BJ (cell line): ENCODE measurements around the gene RIPOR3. TPM values are rescaled to one million over a fixed set of nuclear protein-coding genes. Genes with fewer than 3 reads are reported as not detected.

Source experiments
- CTCF ChIA-PET: fragments of 350-600 bp; formaldehyde crosslinking; extraction: SDS; loops from one replicate; lab custom pipeline; 2021; ENCODE audit warnings: antibody characterized with exemption, inconsistent platforms; lab: Yijun Ruan, JAX
- POLR2A ChIA-PET: fragments of 300-600 bp; sonication (Branson Sonifier 250); formaldehyde crosslinking; extraction: SDS; loops from one replicate; lab custom pipeline; 2021; ENCODE audit warnings: antibody characterized with exemption; lab: Charles Lee
- DNase-seq: peaks from one replicate; pipeline ENCODE4 v3.0.0-alpha.2; 2011; ENCODE audit warnings: low read depth
- H3K27me3 ChIP-seq: 2 replicates; pipeline ENCODE4 v1.6.0; 2011; ENCODE audit warnings: low read length; ENCODE audit not compliant: control insufficient read depth, insufficient read depth
- H3K36me3 ChIP-seq: 2 replicates; pipeline ENCODE4 v1.5.1; 2011; ENCODE audit warnings: low read length; ENCODE audit not compliant: control insufficient read depth, insufficient read depth
- H3K4me3 ChIP-seq: 2 replicates; pipeline ENCODE4 v1.5.1; 2011; ENCODE audit warnings: low read depth, mild to moderate bottlenecking, control low read depth, low read length
- CTCF ChIP-seq: IDR thresholded peaks from 2 replicates; pipeline ENCODE4 v1.5.1; 2011; ENCODE audit warnings: low read depth, mild to moderate bottlenecking, control low read depth, inconsistent platforms, low read length, moderate library complexity; ENCODE audit not compliant: insufficient read depth
- polyA plus RNA-seq: library from polyadenylated mRNA; depleted of rRNA; stranded (reverse); fragments of >200 nt; gene quantifications from 2 replicates; pipeline ENCODE4 v1.2.3, GENCODE V29; 2011

Gene RIPOR3
- polyA plus RNA-seq, 1 experiment = 1.2 TPM

DNA sequence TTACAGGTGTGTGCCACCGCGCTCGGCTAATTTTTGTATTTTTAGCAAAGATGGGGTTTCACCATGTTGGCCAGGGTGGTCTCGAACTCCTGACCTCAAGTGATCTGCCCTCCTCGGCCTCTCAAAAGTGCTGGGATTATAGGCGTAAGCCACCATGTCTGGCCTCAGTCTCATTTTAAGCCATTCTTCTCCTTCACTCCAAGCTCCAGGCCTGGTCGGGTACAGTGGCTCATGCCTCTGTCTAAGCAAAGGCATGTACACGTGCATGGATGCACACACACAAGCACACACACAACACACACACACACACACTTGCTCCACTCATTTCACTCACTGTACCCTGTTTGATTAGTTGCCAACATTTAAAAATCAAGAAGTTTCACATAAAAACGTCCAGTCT, 32.3 kb upstream of the RIPOR3 start:
- no peak for DNase-seq
- TF ChIP-seq CTCF = no peak

GRCh38 chr20:50722424-50723155, 31.2 kb upstream of the RIPOR3 start:
- TF ChIP-seq CTCF = no peak
- Histone ChIP-seq H3K4me3 (no peak overlapping the region), H3K27me3 (no peaks in the 10 kb centered on the region), H3K36me3 (no peaks in the 10 kb centered on the region)
- no peak for DNase-seq
- ChIA-PET CTCF (interaction anchor here (2.7 kb wide), 1 partner anchor 9 kb away, joined by 15 read pairs; no protein-coding TSS in a partner anchor), POLR2A (no interaction called here)

More for the DNA sequence above, 32.3 kb upstream of the RIPOR3 start:
- H3K27me3 ChIP-seq = no peaks in the 10 kb centered on the region
- no peaks in the 10 kb centered on the region for H3K36me3 ChIP-seq
- ChIA-PET CTCF (interaction anchor here (1.2 to 2.7 kb wide), 2 partner anchors 10 to 25 kb away, joined by 3 to 15 read pairs; no protein-coding TSS in a partner anchor), POLR2A (no interaction called here)
- no peak overlapping the region for H3K4me3 ChIP-seq

DNA sequence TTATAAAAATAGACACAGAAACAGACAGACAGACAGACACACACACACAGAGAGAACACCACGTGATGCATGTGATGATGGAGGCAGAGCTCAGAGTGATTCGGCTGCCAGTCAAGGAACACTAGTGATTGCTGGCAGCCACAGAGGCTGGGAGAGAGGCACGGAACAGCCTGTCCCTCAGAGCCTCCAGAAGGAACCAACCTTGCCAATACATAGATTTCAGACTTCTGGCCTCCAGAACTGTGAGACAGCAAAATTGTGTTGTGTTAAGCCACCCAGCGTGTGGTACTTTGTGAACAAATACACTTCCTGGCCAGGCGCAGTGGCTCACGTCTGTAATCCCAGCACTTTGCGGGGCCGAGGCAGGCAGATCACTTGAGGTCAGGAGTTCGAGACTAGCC, 30.5 kb upstream of the RIPOR3 start:
- H3K36me3 ChIP-seq = no peaks in the 10 kb centered on the region
- CTCF ChIA-PET = no interaction called here
- no peaks in the 10 kb centered on the region for H3K27me3 ChIP-seq
- H3K4me3 ChIP-seq = no peak overlapping the region
- POLR2A ChIA-PET = no interaction called here
- DNase-seq = no peak
- TF ChIP-seq CTCF = no peak

- POLR2A ChIA-PET = no interaction called here
- no peak for TF ChIP-seq CTCF
- H3K36me3 ChIP-seq = no peaks in the 10 kb centered on the region
- peaks cover 2% of the 10 kb centered on the region; the same call in 1 of the 2 replicates for H3K27me3 ChIP-seq
- no peak for DNase-seq
- H3K4me3 ChIP-seq = no peak overlapping the region
- CTCF ChIA-PET = interaction anchor here (0.9 to 3.7 kb wide), 2 partner anchors 9 to 94 kb away, joined by 3 to 14 read pairs; no protein-coding TSS in a partner anchor
Measured at GRCh38 chr20:50720582-50720981, 29.2 kb upstream of the RIPOR3 start.

DNA sequence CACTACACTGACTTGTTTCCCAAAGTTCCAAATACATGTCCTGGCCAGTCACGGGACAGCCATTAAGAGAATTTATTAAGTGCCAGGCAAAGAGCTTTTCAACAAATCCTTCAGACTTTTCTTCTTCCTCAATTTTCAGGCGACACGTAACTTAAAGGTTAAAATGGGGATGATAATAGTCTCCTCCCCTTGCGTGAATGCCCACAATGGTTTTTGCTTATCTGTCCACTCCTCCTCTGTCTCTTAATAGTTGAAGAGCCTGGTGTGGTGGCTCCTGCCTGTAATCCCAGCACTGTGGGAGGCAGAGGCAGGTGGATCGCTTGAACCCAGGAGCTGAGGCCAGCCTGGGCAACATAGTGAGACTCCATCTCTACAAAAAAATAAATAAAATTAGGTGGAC, 28.7 kb upstream of the RIPOR3 start:
- no peaks in the 10 kb centered on the region for H3K36me3 ChIP-seq
- H3K27me3 ChIP-seq = peaks cover 2% of the 10 kb centered on the region; the same call in 1 of the 2 replicates
- H3K4me3 ChIP-seq = no peak overlapping the region
- DNase-seq = no peak
- ChIA-PET POLR2A (no interaction called here), CTCF (interaction anchor here (0.9 to 3.7 kb wide), 2 partner anchors 10 to 94 kb away, joined by 3 to 14 read pairs; no protein-coding TSS in a partner anchor)
- no peak for TF ChIP-seq CTCF
